Measurements from ENCODE around the gene TMEM200B.

- no peak for TF ChIP-seq CTCF (IDR thresholded peaks at IDR 0.05)
- TF ChIP-seq POLR2A (IDR thresholded peaks at IDR 0.05), result no peak
- no peak for TF ChIP-seq EP300 (IDR thresholded peaks at IDR 0.05)
Observed at GRCh38 chr1:29162025-29162424, 38.3 kb upstream of the TMEM200B start.
